Mucosa of rectum (tissue), 2 donors: ENCODE data around the gene ASPHD2.

Experiments
- H3K27ac ChIP-seq, 2 donors: one replicate each; pipeline ENCODE4 v1.7.0; 2013; ENCODE audit warnings: inconsistent platforms in 2 of 2, low read depth in 2 of 2, low read length in 2 of 2
- H3K27me3 ChIP-seq, 2 donors: one replicate each; pipeline ENCODE4 v1.7.0; 2013; ENCODE audit warnings: low read length in 2 of 2; ENCODE audit not compliant: control insufficient read depth in 2 of 2, insufficient read depth in 2 of 2
- H3K36me3 ChIP-seq, 2 donors: one replicate each; pipeline ENCODE4 v1.7.0; 2013; ENCODE audit warnings: low read length in 2 of 2; ENCODE audit not compliant: control insufficient read depth in 2 of 2, insufficient read depth in 2 of 2
- H3K4me1 ChIP-seq, 2 donors: one replicate each; pipeline ENCODE4 v1.7.0; 2013; ENCODE audit warnings: low read length in 2 of 2, mild to moderate bottlenecking in 1 of 2; ENCODE audit not compliant: control insufficient read depth in 2 of 2, insufficient read depth in 2 of 2
- H3K4me3 ChIP-seq, 2 donors: one replicate each; pipeline ENCODE4 v1.7.0; 2013; ENCODE audit warnings: low read length in 2 of 2
- H3K9ac ChIP-seq, 2 donors: one replicate each; pipeline ENCODE4 v1.7.0; 2013; ENCODE audit warnings: low read length in 2 of 2, low read depth in 1 of 2, mild to moderate bottlenecking in 1 of 2
- H3K9me3 ChIP-seq, 2 donors: one replicate each; pipeline ENCODE4 v1.7.0; 2013; ENCODE audit warnings: low read length in 2 of 2; ENCODE audit not compliant: control insufficient read depth in 2 of 2
- donor health status: healthy.
- donor health status: Normal muscosa, but diverticular disease.

Gene ASPHD2

DNA sequence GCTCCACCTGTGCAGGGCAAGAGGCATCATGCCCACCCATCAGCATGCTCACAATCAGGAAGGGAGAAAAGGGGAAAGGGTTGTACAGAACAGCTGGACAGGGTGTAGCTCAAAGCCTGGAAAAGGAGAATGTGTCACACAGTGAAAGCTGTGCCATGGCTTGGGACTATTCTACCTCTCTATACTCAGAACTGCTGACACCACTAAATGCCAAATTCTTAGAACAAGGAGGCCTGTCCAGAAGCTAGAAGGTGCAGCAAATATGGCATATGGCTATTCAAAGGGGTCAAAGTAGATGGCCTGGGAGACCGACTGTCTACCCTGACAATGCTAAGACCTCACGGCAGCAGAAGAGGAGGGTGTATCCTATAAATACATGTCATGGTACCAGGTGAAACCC is 41.7 kb downstream of the ASPHD2 start:
- Histone ChIP-seq H3K9me3 (no peaks in the 10 kb centered on the region), H3K36me3 (peaks cover 66 to 82% of the 10 kb centered on the region in 2 donors), H3K9ac (no peak overlapping the region), H3K4me3 (no peak overlapping the region), H3K27ac (no peak overlapping the region), H3K27me3 (no peaks in the 10 kb centered on the region), H3K4me1 (no peaks in the 10 kb centered on the region)

GRCh38 chr22:26471522-26471921 is 42.5 kb downstream of the ASPHD2 start:
- no peaks in the 10 kb centered on the region for H3K27me3 ChIP-seq
- H3K4me1 ChIP-seq: no peaks in the 10 kb centered on the region
- peaks cover 61 to 82% of the 10 kb centered on the region in 2 donors for H3K36me3 ChIP-seq
- no peaks in the 10 kb centered on the region for H3K9me3 ChIP-seq
- no peak overlapping the region for H3K9ac ChIP-seq
- H3K4me3 ChIP-seq: no peak overlapping the region
- H3K27ac ChIP-seq: no peak overlapping the region

GRCh38 chr22:26474682-26475081 is 45.6 kb downstream of the ASPHD2 start:
- no peak overlapping the region for H3K27ac ChIP-seq
- peaks cover 58 to 73% of the 10 kb centered on the region in 2 donors for H3K36me3 ChIP-seq
- H3K9me3 ChIP-seq: no peaks in the 10 kb centered on the region
- no peaks in the 10 kb centered on the region for H3K27me3 ChIP-seq
- peaks cover 9% of the 10 kb centered on the region in 2 donors for H3K4me1 ChIP-seq
- H3K9ac ChIP-seq: no peak overlapping the region
- no peak overlapping the region for H3K4me3 ChIP-seq

DNA sequence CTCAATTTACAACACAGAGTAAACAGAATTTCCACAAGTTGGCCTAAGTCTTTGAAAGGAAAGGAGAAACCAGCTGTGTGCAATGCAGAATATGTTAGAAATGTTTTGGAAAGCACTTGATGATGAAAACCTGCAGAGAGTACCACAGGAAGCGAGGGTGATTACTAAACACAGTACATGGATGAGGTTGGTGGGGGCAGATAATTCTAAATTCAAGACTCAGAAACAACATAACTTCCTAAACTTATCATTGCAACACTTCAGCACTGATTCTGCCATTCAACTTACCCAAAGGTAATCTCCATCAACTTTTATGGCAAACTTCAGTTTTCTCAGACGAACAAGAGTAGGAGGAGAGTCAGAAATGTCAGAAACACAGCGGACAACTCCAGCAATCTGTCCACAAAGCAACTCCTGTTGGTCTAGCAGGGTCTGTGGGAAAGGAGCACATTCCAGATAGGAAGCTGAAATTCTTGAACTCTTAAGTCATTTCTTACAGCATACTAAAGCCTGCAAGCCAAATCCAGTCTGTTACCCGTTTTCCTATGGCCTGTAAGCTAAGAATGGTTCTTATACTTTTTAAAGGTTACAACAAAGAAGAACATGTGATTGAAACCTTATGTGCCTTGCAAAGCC is 47.8 kb downstream of the ASPHD2 start:
- H3K27ac ChIP-seq: no peak overlapping the region

GRCh38 chr22:26477341-26477731 is 48.3 kb downstream of the ASPHD2 start:
- Histone ChIP-seq H3K9ac (no peak overlapping the region), H3K4me3 (no peak overlapping the region), H3K36me3 (peaks cover 32 to 53% of the 10 kb centered on the region in 2 donors), H3K27ac (no peak overlapping the region), H3K4me1 (peaks cover 23 to 28% of the 10 kb centered on the region in 2 donors), H3K9me3 (no peaks in the 10 kb centered on the region), H3K27me3 (no peaks in the 10 kb centered on the region)

More for the DNA sequence above, 47.8 kb downstream of the ASPHD2 start:
- Histone ChIP-seq H3K9me3 (no peaks in the 10 kb centered on the region), H3K4me3 (no peak overlapping the region), H3K4me1 (peaks cover 23% of the 10 kb centered on the region in 2 donors), H3K9ac (no peak overlapping the region), H3K36me3 (peaks cover 37 to 58% of the 10 kb centered on the region in 2 donors), H3K27me3 (no peaks in the 10 kb centered on the region)

- Histone ChIP-seq H3K27ac (peak overlapping the region; percentile 50 to 69), H3K9ac (peak overlapping the region; percentile 42 to 64)
These were observed 50.2 kb downstream of the ASPHD2 start for GRCh38 chr22:26479043-26479791.

DNA sequence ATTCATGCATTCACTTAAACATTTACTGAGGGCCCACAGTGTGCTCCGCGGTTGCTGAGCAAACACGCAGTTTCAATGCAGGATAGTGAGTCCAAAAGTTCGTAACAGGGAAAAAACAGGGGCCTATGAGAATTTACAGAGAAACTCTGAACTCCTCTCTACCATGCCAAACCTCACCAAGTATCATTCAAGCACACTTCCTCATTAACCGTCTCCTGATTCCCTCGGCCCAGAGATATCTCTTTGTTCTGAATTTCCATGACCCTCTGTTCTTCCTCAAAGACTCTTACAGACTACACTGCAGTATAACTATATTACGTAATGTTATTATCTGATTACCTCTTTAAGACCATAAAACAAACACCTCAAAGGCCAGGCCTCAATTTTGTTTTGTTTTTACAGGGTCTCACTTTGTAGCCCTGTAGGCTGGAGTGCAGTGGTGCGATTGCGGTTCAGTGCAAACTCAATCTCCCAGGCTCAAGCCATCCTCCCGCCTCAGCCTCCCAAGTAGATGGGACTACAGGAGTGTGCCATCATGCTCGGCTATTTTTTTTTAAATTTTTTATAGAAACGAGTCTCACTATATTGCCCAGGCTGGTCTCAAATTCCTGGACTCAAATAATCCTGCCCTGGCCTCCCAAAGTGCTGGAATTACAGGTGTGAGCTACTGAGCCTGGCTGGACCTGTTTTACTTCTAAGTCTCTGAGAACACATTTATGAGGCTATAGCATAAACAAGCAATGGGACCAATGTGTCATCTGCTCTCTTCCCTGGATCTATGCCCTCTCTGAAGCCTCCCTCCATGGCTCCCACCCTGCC is 50.9 kb downstream of the ASPHD2 start:
- peaks cover 35 to 39% of the 10 kb centered on the region in 2 donors for H3K4me1 ChIP-seq

More at GRCh38 chr22:26479043-26479791, 50.2 kb downstream of the ASPHD2 start:
- peak overlapping the region; percentile 8 to 64 for H3K4me3 ChIP-seq
- H3K4me1 ChIP-seq: peaks cover 30 to 36% of the 10 kb centered on the region in 2 donors
- H3K9me3 ChIP-seq: no peaks in the 10 kb centered on the region
- H3K36me3 ChIP-seq: peaks cover 19 to 38% of the 10 kb centered on the region in 2 donors
- no peaks in the 10 kb centered on the region for H3K27me3 ChIP-seq

GRCh38 chr22:26480611-26480932 is 51.5 kb downstream of the ASPHD2 start:
- Histone ChIP-seq H3K4me1 (peaks cover 35 to 39% of the 10 kb centered on the region in 2 donors), H3K27ac (peak overlapping the region in 1 of 2 donors; percentile 20), H3K9ac (peak overlapping the region in 1 of 2 donors; percentile 15)

More for the DNA sequence above, 50.9 kb downstream of the ASPHD2 start:
- no peaks in the 10 kb centered on the region for H3K27me3 ChIP-seq
- peak overlapping the region; percentile 50 to 69 for H3K27ac ChIP-seq
- H3K9ac ChIP-seq: peak overlapping the region; percentile 42 to 64
- peak overlapping the region; percentile 8 to 64 for H3K4me3 ChIP-seq
- no peaks in the 10 kb centered on the region for H3K9me3 ChIP-seq
- H3K36me3 ChIP-seq: peaks cover 15 to 33% of the 10 kb centered on the region in 2 donors

DNA sequence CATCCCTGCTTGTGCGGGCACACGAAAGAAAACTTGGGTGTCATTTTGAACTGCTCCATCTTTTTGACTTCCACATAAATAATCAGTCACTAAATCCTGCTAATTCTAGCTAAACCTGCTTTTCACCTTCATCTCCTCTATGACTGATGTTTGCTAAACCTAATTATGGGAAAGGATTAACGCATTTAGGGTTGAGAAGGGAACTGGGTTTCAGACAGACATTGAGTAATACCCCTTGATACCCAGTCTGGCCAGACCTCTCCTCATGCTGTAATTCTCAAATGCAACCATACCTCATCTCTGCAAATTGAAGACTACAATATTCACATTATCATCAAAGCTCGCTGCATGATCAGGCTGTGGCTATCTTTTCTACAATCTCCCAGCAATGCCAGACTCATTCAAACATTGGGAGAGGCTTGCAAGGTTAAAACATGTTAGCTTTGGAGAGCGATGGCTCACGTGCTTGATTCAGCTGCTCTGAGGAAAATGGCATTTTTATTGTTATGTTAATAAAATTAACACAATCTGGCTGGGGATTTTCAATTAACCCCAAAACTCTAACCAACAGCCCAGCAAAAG is 52.1 kb downstream of the ASPHD2 start:
- H3K4me1 ChIP-seq: peaks cover 35 to 39% of the 10 kb centered on the region in 2 donors
- H3K9me3 ChIP-seq: no peaks in the 10 kb centered on the region
- no peak overlapping the region for H3K27ac ChIP-seq
- no peaks in the 10 kb centered on the region for H3K27me3 ChIP-seq
- peaks cover 14 to 26% of the 10 kb centered on the region in 2 donors for H3K36me3 ChIP-seq
- no peak overlapping the region for H3K9ac ChIP-seq
- H3K4me3 ChIP-seq: no peak overlapping the region

More at GRCh38 chr22:26480611-26480932, 51.5 kb downstream of the ASPHD2 start:
- Histone ChIP-seq H3K9me3 (no peaks in the 10 kb centered on the region), H3K36me3 (peaks cover 14 to 31% of the 10 kb centered on the region in 2 donors), H3K4me3 (no peak overlapping the region), H3K27me3 (no peaks in the 10 kb centered on the region)
